HL-60 (cell line): Measurements from ENCODE around the gene DEFB119.

Source experiments
- CTCF ChIP-seq: IDR thresholded peaks from one replicate; pipeline ENCODE4 v1.5.1; 2011; ENCODE audit warnings: low read length, control low read depth, inconsistent platforms; ENCODE audit not compliant: insufficient read depth
- POLR2AphosphoS5 ChIP-seq: IDR thresholded peaks from 2 replicates; pipeline ENCODE4 v1.6.1; 2012; ENCODE audit warnings: low read depth

- TF ChIP-seq CTCF (no peak), POLR2AphosphoS5 (no peak)
Observed at GRCh38 chr20:31374346-31374745, 16.0 kb downstream of the DEFB119 start.
